ENCODE data around the gene SLIT1.

Gene SLIT1

GRCh38 chr10:97062456-97062855, 123.3 kb downstream of the SLIT1 start:
- no peak for DNase-seq (ENCODE audit: low read depth)

DNA sequence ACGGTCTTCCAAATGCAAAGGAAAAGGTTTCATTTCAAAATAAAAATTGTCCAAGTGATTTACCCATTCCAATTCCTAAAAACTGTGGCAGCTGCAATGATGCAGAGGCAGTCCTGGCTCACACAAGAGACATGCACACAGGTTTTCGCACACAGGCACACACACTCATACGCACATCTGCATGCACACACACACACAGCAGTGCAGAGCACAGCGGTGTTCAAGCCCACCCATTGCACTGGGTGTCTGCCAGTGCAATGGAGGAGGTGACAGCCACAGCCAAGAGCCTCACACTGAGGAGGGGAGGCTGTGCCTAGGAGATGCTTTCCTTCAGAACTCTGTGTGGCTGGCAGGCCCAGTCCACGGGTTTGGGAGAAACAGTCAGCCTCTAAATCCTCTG, 123.7 kb downstream of the SLIT1 start:
- DNase-seq (ENCODE audit: low read depth), result no peak

DNA sequence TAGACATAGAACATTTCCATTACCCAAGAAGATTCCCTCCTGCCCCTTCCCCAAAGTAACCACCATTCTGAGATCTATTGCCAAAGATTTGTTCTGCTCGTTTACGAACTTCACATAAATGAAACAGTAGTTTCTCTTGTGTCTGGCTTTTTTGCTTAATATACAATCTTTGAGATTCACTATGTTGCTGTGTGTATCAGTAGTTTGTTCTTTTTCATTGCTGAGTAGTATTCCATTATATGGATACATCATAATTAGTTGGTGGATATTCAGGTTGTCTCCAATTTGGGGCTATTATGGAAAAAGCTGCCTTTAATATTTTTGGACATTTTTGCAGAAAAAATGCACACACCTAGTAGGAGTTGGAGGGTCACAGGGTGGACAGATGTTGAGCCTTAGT, 124.3 kb downstream of the SLIT1 start:
- DNase-seq (ENCODE audit: low read depth), result no peak

DNA sequence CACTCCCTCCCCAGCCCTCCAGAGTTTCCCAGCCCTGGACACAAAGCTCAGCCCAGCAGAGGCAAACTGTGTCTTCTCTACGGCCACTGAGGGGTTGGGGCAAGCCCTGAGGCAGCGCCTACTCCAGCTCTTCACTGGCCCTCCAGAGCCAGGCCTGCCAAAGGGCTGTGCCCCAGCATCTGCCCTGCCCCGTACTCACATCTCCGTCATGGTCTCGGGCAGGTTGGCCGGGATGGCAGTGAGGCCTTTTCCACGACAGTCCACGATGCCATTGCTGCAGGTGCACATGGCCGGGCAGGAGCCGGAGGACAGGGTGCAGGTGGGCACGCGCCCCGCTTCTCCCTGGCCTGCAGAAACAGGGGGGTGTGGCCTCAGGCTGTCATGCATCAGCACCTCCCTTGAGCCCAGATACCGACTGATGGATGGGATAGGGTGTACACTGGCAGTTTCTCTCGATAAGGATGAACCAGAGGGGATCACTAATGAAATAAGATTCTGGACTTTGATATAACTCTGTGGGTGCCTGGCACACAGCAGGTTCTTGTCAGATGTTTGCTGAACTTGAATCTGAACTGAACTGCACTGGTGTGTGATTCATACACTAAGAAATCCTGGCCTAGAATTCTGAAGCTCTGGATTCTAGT, 125.2 kb downstream of the SLIT1 start:
- DNase-seq (ENCODE audit: low read depth), result no peak

DNA sequence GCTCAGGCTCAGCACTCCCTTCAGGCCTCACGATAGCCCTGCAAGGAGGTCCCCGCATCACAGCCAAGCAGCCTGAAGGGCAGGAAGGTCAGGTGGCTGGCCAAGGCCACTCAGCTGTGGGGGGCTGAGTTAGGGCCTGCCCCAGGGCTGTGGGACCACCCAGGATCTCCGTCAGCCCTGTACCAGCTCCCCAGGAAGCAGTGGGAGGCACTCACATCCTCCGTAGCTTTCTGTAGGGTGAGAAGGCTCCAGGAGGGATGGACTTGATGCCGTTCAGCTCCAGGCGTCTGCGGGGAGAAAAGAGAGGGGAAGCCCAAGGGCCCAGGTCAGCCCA, 125.9 kb downstream of the SLIT1 start:
- no peak for DNase-seq (ENCODE audit: low read depth)

GRCh38 chr10:97059006-97059871, 126.5 kb downstream of the SLIT1 start:
- no peak for DNase-seq (ENCODE audit: low read depth)

GRCh38 chr10:97058521-97058920, 127.2 kb downstream of the SLIT1 start:
- no peak for DNase-seq (ENCODE audit: low read depth)

DNA sequence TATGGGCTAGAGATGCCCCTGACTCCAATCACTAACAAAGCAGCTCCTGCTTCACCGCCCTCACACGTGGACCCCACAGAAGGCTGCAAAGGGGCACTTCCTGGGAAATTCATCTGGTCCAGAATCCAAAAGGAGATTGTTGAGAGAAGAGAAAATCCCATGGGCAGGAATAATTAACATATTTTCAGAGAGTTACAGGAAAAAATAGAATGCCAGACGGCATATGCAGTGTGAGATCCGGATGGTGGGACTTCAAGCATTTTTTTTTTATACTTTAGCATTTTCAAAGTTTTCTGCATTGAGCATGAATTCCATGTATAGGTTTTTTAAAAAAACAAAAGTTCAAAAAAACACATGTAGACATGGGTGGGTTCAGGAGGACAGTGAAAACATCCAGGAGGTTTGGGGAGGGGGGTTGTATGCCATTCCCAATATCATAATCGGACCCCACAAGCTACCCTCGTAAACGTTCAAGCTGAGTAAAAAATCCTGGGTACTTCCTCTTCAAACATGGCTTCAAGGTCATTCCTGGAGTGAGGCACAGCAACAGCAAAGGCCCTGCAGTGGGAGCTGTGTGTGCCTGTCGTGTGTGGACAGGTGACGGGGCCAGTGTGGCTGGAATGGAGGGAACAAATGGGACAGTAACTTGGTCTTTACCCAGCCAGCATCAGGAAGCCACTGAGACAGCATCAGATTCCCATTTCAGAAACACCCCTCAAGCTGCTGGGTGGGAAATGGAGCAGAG, 128.1 kb downstream of the SLIT1 start:
- DNase-seq (ENCODE audit: low read depth), result no peak

DNA sequence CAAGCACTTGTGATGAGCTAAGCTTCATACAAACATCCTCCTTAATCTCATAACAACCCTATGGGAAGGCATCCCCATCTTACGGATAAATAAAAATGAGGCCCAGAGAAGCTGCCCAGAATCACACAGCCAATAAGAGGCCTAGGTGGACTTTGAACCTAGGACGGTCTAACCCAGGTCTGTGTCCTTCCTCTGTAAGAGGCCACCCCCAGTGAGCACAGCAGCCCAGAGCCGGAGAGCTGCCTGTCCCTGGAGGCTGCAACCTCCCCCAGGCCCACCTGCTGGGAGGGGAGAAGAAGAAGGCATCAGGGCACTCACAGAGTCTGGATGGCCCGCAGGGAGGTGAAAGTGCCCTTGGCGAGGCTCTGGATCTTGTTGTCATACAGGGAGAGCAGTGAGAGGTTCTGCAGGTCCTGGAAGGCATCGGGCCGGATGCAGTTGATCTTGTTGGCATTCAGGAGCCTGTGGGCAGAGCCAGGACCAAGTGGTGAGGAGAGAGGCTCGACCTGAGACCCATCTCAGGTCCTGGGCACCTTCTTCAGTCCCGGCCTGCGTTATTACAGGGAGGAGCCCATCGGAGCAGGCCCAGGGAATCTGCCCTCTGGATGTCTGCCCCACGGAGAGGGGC, 129.6 kb downstream of the SLIT1 start:
- no peak for DNase-seq (ENCODE audit: low read depth)

DNA sequence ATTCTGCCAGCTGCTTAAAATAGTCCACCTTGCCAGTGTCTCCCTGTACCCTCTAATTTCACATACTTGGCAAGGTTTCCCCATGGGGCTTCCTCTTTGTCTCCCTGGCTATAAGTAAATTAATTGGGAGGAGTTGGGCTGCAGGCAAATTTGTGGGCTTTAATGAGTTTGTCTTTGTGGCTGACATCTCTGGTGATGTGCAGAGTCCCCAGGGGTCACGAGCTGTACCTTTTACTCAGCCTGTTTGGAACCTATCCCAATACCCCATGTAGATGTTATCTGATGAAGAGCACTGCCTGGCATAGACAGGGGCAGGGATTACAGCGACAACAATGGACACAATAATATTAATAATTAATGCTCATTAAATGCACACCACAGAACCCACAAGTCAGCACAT, 132.5 kb downstream of the SLIT1 start:
- no peak for DNase-seq (ENCODE audit: low read depth)

DNA sequence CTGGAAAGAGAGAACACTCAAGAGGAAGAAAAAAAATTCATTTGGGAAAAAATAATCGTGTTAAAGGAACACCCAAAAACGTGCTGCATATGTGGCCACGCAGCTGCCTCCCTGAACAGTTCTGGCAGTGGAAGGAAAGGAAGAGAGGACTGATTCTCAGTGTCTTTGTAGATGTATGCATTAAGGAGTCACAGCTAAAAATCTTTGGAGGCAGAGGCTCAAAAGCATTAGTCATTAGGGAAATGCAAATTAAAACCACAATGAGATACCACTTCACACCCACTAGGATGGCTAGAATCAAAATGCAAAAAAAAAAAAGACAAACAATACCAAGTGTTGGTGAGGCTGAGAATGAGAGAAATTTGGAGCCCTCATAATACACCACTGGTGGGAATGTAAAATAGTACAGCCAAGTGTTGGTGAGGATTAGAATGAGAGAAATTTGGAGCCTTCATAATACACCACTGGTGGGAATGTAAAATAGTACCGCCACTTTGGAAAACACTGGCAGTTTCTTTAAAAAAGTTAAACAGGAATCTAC, 134.7 kb downstream of the SLIT1 start:
- DNase-seq (ENCODE audit: low read depth), result no peak

DNA sequence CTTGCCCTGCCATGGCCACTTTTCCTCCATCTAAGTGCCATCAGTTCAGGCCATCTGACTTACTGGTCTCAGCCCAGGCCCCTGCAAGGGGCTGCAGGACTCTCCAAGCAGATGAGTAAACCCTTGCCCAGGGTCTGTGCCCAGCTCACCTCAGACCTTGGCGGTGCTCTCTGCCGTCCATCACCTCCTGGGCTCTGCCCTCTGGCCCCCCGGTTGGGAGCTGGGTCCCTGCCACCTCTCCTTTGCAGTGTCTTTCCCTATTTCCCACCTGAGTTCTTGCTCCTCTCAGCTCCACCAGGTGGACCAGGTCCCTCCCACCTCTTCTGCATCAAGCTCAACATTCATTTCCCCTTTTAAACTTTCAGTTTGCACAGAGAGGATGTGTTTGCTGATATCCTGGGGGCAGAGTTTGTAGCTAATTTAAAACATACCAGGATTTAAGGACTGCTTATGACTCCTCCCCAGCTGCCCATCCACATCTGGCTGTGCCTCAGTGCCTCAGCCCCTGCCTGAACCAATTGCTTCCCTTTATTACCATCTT, 135.5 kb downstream of the SLIT1 start:
- DNase-seq (ENCODE audit: low read depth), result no peak

DNA sequence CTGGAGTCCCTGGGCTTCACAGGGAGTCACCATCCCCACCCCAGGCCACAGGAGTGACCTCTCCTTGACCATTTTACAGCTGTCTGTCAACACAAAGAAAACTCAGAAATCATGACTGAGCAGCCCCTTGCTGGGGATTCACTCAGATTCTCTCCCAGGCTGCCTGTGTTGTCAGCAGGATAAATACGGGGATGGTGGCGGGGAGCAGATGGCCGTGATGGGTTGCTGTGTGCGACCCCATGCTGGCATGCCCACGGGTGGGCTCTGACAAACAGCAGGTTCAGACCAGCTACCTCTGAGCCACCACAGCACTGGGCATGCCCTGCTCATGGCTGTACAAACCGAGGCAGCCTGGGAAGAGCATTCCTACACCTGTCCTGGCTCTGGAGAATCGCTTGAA, 136.1 kb downstream of the SLIT1 start:
- no peak for DNase-seq (ENCODE audit: low read depth)

DNA sequence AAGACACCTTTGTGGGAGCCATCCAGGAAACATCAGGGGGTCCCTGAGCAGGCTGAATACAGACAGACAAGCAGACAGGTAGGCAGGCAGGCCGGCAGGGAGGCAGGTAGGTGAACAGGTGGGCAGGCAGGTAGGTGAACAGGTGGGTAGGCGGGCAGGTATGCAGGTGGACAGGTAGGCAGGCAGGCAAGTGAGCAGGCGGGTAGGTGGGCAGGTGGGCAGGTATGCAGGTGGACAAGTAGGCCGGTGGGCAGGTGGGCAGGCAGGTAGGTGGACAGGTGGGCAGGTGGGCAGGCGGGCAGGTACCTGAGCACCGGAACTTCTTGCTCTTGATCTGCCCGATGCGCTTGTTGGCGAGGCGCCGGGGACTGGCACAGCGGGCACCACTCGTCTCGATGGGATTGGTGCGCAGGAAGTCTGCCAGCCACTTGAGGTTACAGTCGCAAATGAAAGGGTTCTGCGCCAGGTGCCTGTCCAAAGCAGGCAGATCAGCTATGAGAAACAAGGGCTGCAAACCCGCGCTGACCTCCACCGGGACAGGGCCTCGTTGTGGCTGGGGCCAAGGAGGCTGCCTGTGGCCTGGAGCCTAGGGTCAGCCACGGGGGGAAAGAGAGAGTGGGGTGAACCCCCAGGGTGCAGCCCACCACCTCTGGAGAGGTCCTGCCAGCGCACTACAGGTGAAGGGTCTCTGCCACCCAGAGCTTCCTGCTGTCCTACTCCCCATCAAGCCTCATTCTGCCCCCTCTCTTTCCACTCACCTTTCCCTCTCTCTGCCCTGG, 136.9 kb downstream of the SLIT1 start:
- no peak for DNase-seq (ENCODE audit: low read depth)

- DNase-seq (ENCODE audit: low read depth), result no peak
Measured at GRCh38 chr10:97047788-97048187, 138.0 kb downstream of the SLIT1 start.

- DNase-seq (ENCODE audit: low read depth), result no peak
Measured at GRCh38 chr10:97047083-97047736, 138.5 kb downstream of the SLIT1 start.

GRCh38 chr10:97046456-97047082, 139.2 kb downstream of the SLIT1 start:
- no peak for DNase-seq (ENCODE audit: low read depth)

- no peak for DNase-seq (ENCODE audit: low read depth)
Measured at GRCh38 chr10:97043563-97043855, 142.2 kb downstream of the SLIT1 start.

GRCh38 chr10:97042716-97043562, 142.8 kb downstream of the SLIT1 start:
- no peak for DNase-seq (ENCODE audit: low read depth)

DNA sequence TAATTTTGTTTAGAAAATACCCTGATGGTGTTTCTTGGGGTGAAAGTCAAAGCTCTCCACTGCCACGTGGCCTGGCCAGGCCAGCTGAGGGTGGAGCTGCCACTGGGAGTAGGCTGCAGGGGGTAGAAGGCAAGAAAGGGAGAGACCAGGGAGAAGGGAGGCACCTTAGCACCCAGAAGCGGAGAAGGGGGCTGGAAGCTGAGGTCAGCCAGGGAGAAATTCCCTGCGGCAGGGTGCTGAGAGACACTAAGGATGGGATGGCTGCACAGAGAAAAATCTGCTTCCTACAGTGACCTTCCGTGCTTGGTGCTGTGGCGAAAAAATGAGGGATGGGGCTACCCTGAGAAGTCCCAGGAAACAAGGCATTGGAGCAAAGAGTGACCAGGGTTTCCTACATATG, 143.7 kb downstream of the SLIT1 start:
- no peak for DNase-seq (ENCODE audit: low read depth)
